OCI-LY3 (cell line): ENCODE measurements around the gene EXOSC9.

Experiments
- H2AFZ ChIP-seq: fragments of 200-600, 300-600 bp; shearing (Covaris generic); 2 replicates; pipeline ENCODE4 v1.6.0; 2014; ENCODE audit warnings: antibody characterized with exemption, low read depth, low read length
- H3K27ac ChIP-seq: fragments of 200-600, 300-600 bp; sonication (generic); 2 replicates; pipeline ENCODE4 v1.5.1; 2014; ENCODE audit warnings: mild to moderate bottlenecking, low read length, moderate library complexity, mixed read lengths
- H3K27me3 ChIP-seq: fragments of 200-600, 300-600 bp; sonication (generic); 2 replicates; pipeline ENCODE4 v1.6.1; 2014; ENCODE audit warnings: low read depth, low read length, mixed read lengths
- H3K36me3 ChIP-seq: fragments of 200-600, 300-600 bp; sonication (generic); replicated peaks from 2 replicates; pipeline ENCODE3; 2014; ENCODE audit warnings: low read depth, low read length, mixed read lengths
- H3K4me1 ChIP-seq: fragments of 300-600, 200-600 bp; sonication (generic); 2 replicates; pipeline ENCODE4 v1.6.1; 2014; ENCODE audit warnings: low read length, mixed read lengths
- H3K4me2 ChIP-seq: fragments of 200-600, 300-600 bp; sonication (generic); 2 replicates; pipeline ENCODE4 v1.6.1; 2014; ENCODE audit warnings: low read length, mixed read lengths
- H3K4me3 ChIP-seq: fragments of 300-600, 200-600 bp; sonication (generic); 2 replicates; pipeline ENCODE4 v1.5.1; 2014; ENCODE audit warnings: antibody characterized with exemption, mild to moderate bottlenecking, low read length, moderate library complexity
- H3K79me2 ChIP-seq: fragments of 300-600, 200-600 bp; shearing (Covaris generic); 2 replicates; pipeline ENCODE4 v1.6.1; 2014; ENCODE audit warnings: mild to moderate bottlenecking, low read length, mixed read lengths
- H3K9ac ChIP-seq: fragments of 300-600, 200-600 bp; shearing (Covaris generic); 2 replicates; pipeline ENCODE4 v1.6.0; 2014; ENCODE audit warnings: mild to moderate bottlenecking, low read length, moderate library complexity
- H3K9me3 ChIP-seq: fragments of 200-600, 300-600 bp; shearing (Covaris generic); 2 replicates; pipeline ENCODE4 v1.6.1; 2014; ENCODE audit warnings: low read length, mixed read lengths; ENCODE audit not compliant: insufficient read depth
- H4K20me1 ChIP-seq: fragments of 200-600, 300-600 bp; sonication (generic); 2 replicates; pipeline ENCODE4 v1.6.1; 2016; ENCODE audit warnings: low read length, mixed read lengths; ENCODE audit not compliant: insufficient read depth
- CTCF ChIP-seq: fragments of 200-600, 300-600 bp; sonication (generic); IDR thresholded peaks from 2 replicates; pipeline ENCODE4 v1.5.1; 2014; ENCODE audit warnings: antibody characterized with exemption, low read length, low read depth
- EZH2phosphoT487 ChIP-seq: fragments of 200-600 bp; shearing (Covaris generic); IDR thresholded peaks from 2 replicates; pipeline ENCODE4 v1.6.1; 2018; ENCODE audit warnings: antibody characterized with exemption, mixed run types, low read depth

Gene EXOSC9

DNA sequence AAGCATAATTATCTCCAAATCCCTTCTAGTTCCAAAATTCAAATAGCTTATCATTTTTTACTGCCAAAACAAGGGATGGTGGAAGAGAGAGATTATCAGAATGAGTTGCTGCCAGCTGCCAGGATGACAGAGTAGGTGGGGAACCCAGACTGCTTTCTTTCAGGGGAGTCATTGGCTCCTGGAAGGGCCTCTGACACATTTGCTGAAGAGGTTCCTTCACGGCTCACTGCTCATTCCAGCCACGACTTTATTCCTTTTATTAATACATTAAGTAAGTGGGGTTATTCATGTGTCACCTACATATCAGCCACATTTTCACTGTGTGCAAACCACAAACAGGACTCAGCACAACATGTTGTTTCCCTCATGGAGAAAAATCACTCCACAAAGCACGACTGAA is 23.5 kb upstream of the EXOSC9 start:
- Histone ChIP-seq H3K9me3 (no peaks in the 10 kb centered on the region), H2AFZ (no peak overlapping the region), H3K9ac (no peak overlapping the region), H3K36me3 (no peaks in the 10 kb centered on the region), H4K20me1 (no peaks in the 10 kb centered on the region), H3K27me3 (no peaks in the 10 kb centered on the region), H3K4me2 (no peak overlapping the region), H3K27ac (no peak overlapping the region), H3K4me1 (peaks cover 9% of the 10 kb centered on the region; the same call in 1 of the 2 replicates), H3K4me3 (no peak overlapping the region), H3K79me2 (no peaks in the 10 kb centered on the region)
- TF ChIP-seq CTCF: no peak
- TF ChIP-seq EZH2phosphoT487: no peak

GRCh38 chr4:121778991-121779628 is 22.0 kb upstream of the EXOSC9 start:
- no peaks in the 10 kb centered on the region for H4K20me1 ChIP-seq
- no peak for TF ChIP-seq EZH2phosphoT487
- TF ChIP-seq CTCF: no peak
- H3K4me2 ChIP-seq: no peak overlapping the region
- H3K9me3 ChIP-seq: no peaks in the 10 kb centered on the region
- H3K36me3 ChIP-seq: no peaks in the 10 kb centered on the region
- H3K27me3 ChIP-seq: no peaks in the 10 kb centered on the region
- H3K4me3 ChIP-seq: no peak overlapping the region
- no peak overlapping the region for H2AFZ ChIP-seq
- no peak overlapping the region for H3K27ac ChIP-seq
- peaks cover 9% of the 10 kb centered on the region; the same call in 1 of the 2 replicates for H3K4me1 ChIP-seq
- no peaks in the 10 kb centered on the region for H3K79me2 ChIP-seq
- no peak overlapping the region for H3K9ac ChIP-seq

DNA sequence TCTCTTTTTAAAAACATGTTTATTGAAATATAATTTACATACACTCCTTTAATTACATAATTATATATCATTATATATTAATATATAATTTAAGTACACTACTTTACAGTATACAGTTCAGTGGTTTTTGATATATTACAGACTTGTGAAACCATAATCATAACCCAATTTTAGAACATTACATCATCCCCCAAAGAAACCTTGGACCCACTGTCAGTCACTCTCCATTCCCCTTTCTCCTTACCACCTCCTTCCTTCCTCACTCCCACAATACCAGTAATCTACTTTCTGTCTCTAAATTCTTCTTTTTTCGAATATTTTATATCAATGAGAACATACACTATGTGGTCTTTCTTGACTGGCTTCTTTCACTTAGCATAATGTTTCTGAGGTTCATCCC is 17.9 kb upstream of the EXOSC9 start:
- no peaks in the 10 kb centered on the region for H3K4me1 ChIP-seq
- H3K79me2 ChIP-seq: no peaks in the 10 kb centered on the region
- H2AFZ ChIP-seq: no peak overlapping the region
- H3K27ac ChIP-seq: no peak overlapping the region
- no peak overlapping the region for H3K9ac ChIP-seq
- no peaks in the 10 kb centered on the region for H3K27me3 ChIP-seq
- no peak overlapping the region for H3K4me3 ChIP-seq
- no peaks in the 10 kb centered on the region for H4K20me1 ChIP-seq
- no peak overlapping the region for H3K4me2 ChIP-seq
- no peaks in the 10 kb centered on the region for H3K36me3 ChIP-seq
- H3K9me3 ChIP-seq: no peaks in the 10 kb centered on the region
- TF ChIP-seq EZH2phosphoT487: no peak
- no peak for TF ChIP-seq CTCF

GRCh38 chr4:121784401-121784800 is 16.7 kb upstream of the EXOSC9 start:
- Histone ChIP-seq H3K9me3 (no peaks in the 10 kb centered on the region), H3K4me2 (no peak overlapping the region), H3K36me3 (no peaks in the 10 kb centered on the region), H4K20me1 (no peaks in the 10 kb centered on the region), H3K79me2 (no peaks in the 10 kb centered on the region), H3K27ac (no peak overlapping the region), H3K27me3 (no peaks in the 10 kb centered on the region), H2AFZ (no peak overlapping the region), H3K4me3 (no peak overlapping the region), H3K9ac (no peak overlapping the region), H3K4me1 (peaks cover 11% of the 10 kb centered on the region)
- TF ChIP-seq CTCF (no peak), EZH2phosphoT487 (no peak)
